ENCODE measurements around the gene CD8B2. TPM values are rescaled to one million over a fixed set of nuclear protein-coding genes. Genes with fewer than 3 reads are reported as not detected.
"Not testable (repeated sequence)": the region's sequence is repeated elsewhere in the genome, so short reads cannot be mapped to it uniquely, and the experiment has no call there.

CD8B2 gene
- total and polyA plus RNA-seq, 10 of the 15 experiments (the other 5 are each of a cell fraction or from before 2014, with no cell fraction given) = 0.05 to 0.08 TPM; not detected in 8

DNA sequence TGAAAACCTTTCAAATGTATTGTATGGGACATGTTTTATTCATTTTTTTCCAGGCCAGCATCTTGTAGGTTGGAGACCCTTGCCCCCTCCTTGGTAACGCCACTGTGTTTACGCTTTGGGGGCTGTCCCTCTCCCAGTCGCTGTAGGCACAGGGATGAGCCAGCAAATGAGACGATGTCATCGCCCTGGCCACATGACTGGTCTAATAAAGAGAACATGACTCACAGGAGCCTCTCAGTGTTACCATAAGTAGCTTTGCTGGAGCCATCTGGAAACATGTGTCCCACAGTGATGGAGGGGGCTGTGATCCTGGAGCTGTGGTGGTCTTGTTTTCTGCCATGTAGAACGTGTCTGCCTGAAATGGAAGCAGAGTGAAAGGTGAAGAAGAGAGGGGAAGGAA, 78.9 kb downstream of the CD8B2 start (continued):
- TF ChIP-seq KAT2A (conservative IDR thresholded peaks at IDR 0.05; ENCODE audit: control insufficient read depth, low read depth, low read length) (no peak), NFYA (IDR thresholded peaks at IDR 0.05; ENCODE audit: borderline replicate concordance, low read depth, low read length) (no peak), HDAC2 (IDR thresholded peaks at IDR 0.05) (no peak), PAX5 (IDR thresholded peaks at IDR 0.05; ENCODE audit: borderline replicate concordance, low read depth, low read length) (no peak), TBL1XR1 (IDR thresholded peaks at IDR 0.05; ENCODE audit: low read depth, low read length) (no peak), CBX5 (IDR thresholded peaks at IDR 0.05; ENCODE audit: low read depth) (no peak), ZNF24 (IDR thresholded peaks at IDR 0.05) (no peak)

DNA sequence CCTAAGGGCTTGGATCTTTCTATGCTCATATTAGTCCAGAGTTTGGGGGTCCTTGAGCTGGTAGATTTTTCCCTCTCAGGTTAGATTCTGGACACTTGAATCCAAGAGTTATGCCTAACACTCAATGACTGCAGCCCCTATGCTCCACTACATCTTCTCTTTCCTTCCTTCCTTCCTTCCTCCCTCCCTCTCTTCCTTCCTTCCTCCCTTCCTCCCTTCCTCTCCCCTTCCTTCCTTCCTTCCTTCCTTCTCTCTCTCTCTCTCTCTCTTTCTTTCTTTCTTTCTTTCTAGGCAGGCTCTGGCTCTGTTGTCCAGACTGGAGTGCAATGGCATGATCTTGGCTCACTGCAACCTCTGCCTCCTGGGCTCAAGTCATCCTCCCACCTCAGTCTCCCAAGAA, 79.3 kb downstream of the CD8B2 start:
- H3K4me2 ChIP-seq (ENCODE audit: control insufficient read depth, insufficient read depth); RAD21 ChIA-PET (ENCODE audit: unreplicated experiment); H3K4me3 ChIP-seq; FAIRE-seq; POLR2A ChIA-PET; in situ Hi-C loops (cut with MboI); H4K20me1 ChIP-seq (ENCODE audit: control insufficient read depth, insufficient read depth); H3K9ac ChIP-seq (ENCODE audit: control insufficient read depth, insufficient read depth, low read length); H3K79me2 ChIP-seq (ENCODE audit: control insufficient read depth, insufficient read depth, low read length); intact Hi-C loops (cut with micrococcal nuclease; ENCODE audit: unreplicated experiment); H3K4me1 ChIP-seq (ENCODE audit: control insufficient read depth, insufficient read depth, low read length); H3K27me3 ChIP-seq (replicated peaks in 1 of 2; ENCODE audit: control insufficient read depth in 2 of 2, insufficient read depth in 2 of 2, low read length in 1 of 2); BruUV-seq (replicated peaks); DNase-seq (ENCODE audit: low read depth, low spot score); H3K27ac ChIP-seq (ENCODE audit: control insufficient read depth, insufficient read depth); H3K36me3 ChIP-seq (ENCODE audit: control insufficient read depth in 2 of 2, insufficient read depth in 2 of 2, low read length in 1 of 2); H3K9me3 ChIP-seq (replicated peaks; ENCODE audit: control insufficient read depth, insufficient read depth, low read length); SMC1A ChIA-PET (ENCODE audit: uncharacterized antibody, unreplicated experiment); H2AFZ ChIP-seq (ENCODE audit: control insufficient read depth, low read depth, low read length); ATAC-seq: not testable (repeated sequence)
- CTCF ChIA-PET = interaction anchor here (0.7 to 2.2 kb wide), 3 partner anchors 11 to 1455 kb away, joined by 3 to 6 read pairs (median 3); no protein-coding TSS in a partner anchor

DNA sequence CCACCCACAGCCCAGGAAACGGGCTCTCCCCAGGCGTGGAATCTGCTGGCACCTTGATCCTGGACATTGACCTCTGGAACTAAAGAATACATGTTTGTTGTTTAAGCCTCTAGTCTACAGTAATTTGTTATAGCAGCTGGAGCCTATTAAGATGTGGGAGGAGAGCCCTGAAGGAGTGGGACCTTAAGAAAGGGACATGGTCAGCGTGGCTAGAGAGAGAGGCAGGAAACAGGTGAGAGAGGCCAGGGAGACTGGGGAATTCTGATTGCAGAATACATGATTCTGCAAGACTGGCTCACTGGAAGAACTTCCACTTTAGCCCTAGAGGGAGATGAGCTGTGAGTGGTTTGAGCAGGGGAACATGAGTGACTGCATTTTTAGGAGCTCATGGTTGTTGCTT, 83.2 kb downstream of the CD8B2 start:
- Histone ChIP-seq H3K4me3 (no peak overlapping the region), H3K27me3 (replicated peaks in 1 of 2; ENCODE audit: control insufficient read depth in 2 of 2, insufficient read depth in 2 of 2, low read length in 1 of 2) (no peaks in the 10 kb centered on the region; a peak in 2 of 4 replicates), H2AFZ (ENCODE audit: control insufficient read depth, low read depth, low read length) (no peak overlapping the region), H3K9ac (ENCODE audit: control insufficient read depth, insufficient read depth, low read length) (no peak overlapping the region), H3K36me3 (ENCODE audit: control insufficient read depth in 2 of 2, insufficient read depth in 2 of 2, low read length in 1 of 2) (no peaks in the 10 kb centered on the region), H4K20me1 (ENCODE audit: control insufficient read depth, insufficient read depth) (no peaks in the 10 kb centered on the region), H3K79me2 (ENCODE audit: control insufficient read depth, insufficient read depth, low read length) (no peaks in the 10 kb centered on the region), H3K27ac (ENCODE audit: control insufficient read depth, insufficient read depth) (no peak overlapping the region), H3K4me1 (ENCODE audit: control insufficient read depth, insufficient read depth, low read length) (no peaks in the 10 kb centered on the region), H3K9me3 (replicated peaks; ENCODE audit: control insufficient read depth, insufficient read depth, low read length) (no peaks in the 10 kb centered on the region), H3K4me2 (ENCODE audit: control insufficient read depth, insufficient read depth) (no peak overlapping the region)
- no peak for ATAC-seq
- SMC1A ChIA-PET (ENCODE audit: uncharacterized antibody, unreplicated experiment) = no interaction called here
- BruUV-seq (replicated peaks) = no TSS peak
- DNase-seq (ENCODE audit: low read depth, low spot score) = no peak
- in situ Hi-C loops (cut with MboI) (no loop called here), intact Hi-C loops (cut with micrococcal nuclease; ENCODE audit: unreplicated experiment) (no loop called here)
- CTCF ChIA-PET = no interaction called here
- POLR2A ChIA-PET = no interaction called here
- RAD21 ChIA-PET (ENCODE audit: unreplicated experiment) = no interaction called here
- no peak for FAIRE-seq
- WGBS (ENCODE audit: insufficient coverage, insufficient replicate concordance, low lambda C conversion rate, missing lambda C conversion rate) = 5% methylated on average over 3 of the region's 3 CpGs
- TF ChIP-seq, protein P1, sequence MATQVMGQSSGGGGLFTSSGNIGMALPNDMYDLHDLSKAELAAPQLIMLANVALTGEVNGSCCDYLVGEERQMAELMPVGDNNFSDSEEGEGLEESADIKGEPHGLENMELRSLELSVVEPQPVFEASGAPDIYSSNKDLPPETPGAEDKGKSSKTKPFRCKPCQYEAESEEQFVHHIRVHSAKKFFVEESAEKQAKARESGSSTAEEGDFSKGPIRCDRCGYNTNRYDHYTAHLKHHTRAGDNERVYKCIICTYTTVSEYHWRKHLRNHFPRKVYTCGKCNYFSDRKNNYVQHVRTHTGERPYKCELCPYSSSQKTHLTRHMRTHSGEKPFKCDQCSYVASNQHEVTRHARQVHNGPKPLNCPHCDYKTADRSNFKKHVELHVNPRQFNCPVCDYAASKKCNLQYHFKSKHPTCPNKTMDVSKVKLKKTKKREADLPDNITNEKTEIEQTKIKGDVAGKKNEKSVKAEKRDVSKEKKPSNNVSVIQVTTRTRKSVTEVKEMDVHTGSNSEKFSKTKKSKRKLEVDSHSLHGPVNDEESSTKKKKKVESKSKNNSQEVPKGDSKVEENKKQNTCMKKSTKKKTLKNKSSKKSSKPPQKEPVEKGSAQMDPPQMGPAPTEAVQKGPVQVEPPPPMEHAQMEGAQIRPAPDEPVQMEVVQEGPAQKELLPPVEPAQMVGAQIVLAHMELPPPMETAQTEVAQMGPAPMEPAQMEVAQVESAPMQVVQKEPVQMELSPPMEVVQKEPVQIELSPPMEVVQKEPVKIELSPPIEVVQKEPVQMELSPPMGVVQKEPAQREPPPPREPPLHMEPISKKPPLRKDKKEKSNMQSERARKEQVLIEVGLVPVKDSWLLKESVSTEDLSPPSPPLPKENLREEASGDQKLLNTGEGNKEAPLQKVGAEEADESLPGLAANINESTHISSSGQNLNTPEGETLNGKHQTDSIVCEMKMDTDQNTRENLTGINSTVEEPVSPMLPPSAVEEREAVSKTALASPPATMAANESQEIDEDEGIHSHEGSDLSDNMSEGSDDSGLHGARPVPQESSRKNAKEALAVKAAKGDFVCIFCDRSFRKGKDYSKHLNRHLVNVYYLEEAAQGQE (IDR thresholded peaks at IDR 0.05; ENCODE audit: low read depth, low read length) = no peak
- TF ChIP-seq YY1 (IDR thresholded peaks at IDR 0.05; ENCODE audit: low read depth, low read length) (no peak), TAF1 (IDR thresholded peaks at IDR 0.05; ENCODE audit: borderline replicate concordance, low read depth, low read length) (no peak), HDAC6 (IDR thresholded peaks at IDR 0.05; ENCODE audit: unreplicated experiment) (no peak), RFX5 (IDR thresholded peaks at IDR 0.05; ENCODE audit: low read depth, low read length) (no peak)

Measured in GM12878 (cell line).